ENCODE data around the gene CHAF1A. TPM values are rescaled to one million over a fixed set of nuclear protein-coding genes. Genes with fewer than 3 reads are reported as not detected.

Gene CHAF1A
- total RNA-seq, 2 donors from 2014 or later, result 25.5 to 33.4 TPM

DNA sequence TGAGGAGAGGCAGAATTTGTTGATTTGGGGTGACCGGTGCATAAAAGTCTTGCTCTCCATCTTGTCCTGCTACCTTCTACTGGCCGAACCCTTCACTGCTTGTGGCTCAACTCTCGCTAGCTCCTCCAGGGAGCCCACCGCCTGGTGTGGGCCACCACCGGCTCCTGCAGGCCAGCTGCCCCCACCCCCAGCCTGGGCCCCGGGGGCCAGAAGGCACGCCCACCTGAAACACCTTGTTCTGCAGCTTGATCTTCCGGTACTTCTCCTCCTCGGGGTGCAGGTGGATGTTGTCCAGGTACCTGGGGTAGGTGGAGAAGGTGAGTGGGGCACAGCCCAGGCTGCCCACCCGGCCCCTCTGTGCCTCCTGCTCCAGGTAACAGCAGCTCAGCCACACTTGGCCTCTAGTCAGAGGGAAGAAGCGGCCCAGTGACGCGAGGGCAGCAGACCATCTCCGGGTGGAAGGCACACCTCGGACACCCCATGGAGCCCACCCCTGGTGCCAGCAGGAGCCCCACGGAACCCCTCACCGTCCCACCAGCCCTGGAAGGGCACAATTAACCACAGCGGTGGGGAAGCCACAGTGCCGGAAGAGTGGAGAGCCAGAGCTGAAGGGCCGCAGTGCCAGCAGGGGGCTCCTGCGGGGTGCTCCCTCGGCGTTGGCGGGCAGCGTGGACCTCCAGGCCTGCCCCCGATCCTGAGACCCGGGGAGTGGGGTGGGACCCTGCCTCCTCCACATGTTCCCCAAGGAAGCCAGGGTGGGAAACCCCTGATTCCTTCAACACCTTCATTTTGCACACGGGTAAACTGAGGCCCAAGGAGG, 45.1 kb downstream of the CHAF1A start:
- Mint-ChIP-seq H3K4me1 (no peaks in the 10 kb centered on the region), H3K27ac (no peak overlapping the region), H3K27me3 (no peaks in the 10 kb centered on the region), H3K4me3 (no peak overlapping the region), H3K36me3 (ENCODE audit: low read depth) (peaks cover 3% of the 10 kb centered on the region)
- DNase-seq (no peak), ATAC-seq (no peak)
- no peaks in the 10 kb centered on the region for H3K9me3 ChIP-seq (ENCODE audit: control insufficient read depth, low read length, poor library complexity, severe bottlenecking)

DNA sequence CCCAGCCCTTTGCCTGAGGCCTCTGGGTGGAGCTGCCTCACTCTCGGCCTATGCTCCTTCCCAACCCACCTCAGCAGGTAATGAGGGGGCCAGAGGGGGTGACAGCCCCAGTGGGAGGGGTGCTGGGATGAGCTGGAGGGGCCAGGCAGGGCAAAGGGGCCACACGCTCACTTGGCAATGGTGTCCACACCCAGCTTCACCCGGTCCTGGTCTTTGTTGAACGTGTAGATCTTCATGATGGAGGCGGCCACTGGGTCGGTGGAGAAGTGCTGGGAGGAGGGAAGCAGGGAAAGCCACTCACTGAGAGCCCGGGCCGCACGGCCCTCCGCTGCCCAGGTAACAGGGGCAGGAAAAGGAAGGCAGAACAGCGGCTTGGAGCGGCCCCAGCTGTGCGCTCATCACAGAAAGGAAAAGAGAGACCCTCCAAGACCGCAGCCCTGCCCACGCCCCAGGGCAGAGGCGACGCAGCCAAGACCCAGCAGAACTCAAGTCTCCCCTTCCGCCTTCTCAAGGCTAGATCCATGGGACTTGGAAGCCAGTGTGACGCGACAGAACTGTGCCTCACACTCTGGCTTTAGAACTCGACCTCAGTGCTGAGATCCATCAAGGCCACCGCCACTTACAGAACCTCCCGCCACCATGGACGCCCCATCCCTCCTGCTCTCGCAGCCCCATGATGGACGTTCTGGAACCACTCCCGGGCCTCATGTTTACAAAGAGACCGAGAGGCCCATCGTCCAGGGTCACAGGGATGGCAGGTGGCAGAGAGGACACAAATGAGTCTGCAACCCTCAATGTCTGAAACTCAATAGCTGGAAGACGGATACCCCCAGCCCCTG, 45.9 kb downstream of the CHAF1A start:
- peaks cover 3% of the 10 kb centered on the region for H3K36me3 Mint-ChIP-seq (ENCODE audit: low read depth)
- H3K4me1 Mint-ChIP-seq, result no peaks in the 10 kb centered on the region
- H3K9me3 ChIP-seq (ENCODE audit: control insufficient read depth, low read length, poor library complexity, severe bottlenecking), result no peaks in the 10 kb centered on the region
- H3K27ac Mint-ChIP-seq, result no peak overlapping the region
- DNase-seq, result no peak
- no peaks in the 10 kb centered on the region for H3K27me3 Mint-ChIP-seq
- no peak for ATAC-seq
- no peak overlapping the region for H3K4me3 Mint-ChIP-seq

GRCh38 chr19:4449022-4449638, 46.7 kb downstream of the CHAF1A start:
- Mint-ChIP-seq H3K36me3 (ENCODE audit: low read depth) (peaks cover 3% of the 10 kb centered on the region), H3K27me3 (no peaks in the 10 kb centered on the region), H3K4me1 (no peaks in the 10 kb centered on the region), H3K27ac (no peak overlapping the region), H3K4me3 (no peak overlapping the region)
- DNase-seq, result no peak
- ATAC-seq, result no peak
- H3K9me3 ChIP-seq (ENCODE audit: control insufficient read depth, low read length, poor library complexity, severe bottlenecking), result no peaks in the 10 kb centered on the region

DNA sequence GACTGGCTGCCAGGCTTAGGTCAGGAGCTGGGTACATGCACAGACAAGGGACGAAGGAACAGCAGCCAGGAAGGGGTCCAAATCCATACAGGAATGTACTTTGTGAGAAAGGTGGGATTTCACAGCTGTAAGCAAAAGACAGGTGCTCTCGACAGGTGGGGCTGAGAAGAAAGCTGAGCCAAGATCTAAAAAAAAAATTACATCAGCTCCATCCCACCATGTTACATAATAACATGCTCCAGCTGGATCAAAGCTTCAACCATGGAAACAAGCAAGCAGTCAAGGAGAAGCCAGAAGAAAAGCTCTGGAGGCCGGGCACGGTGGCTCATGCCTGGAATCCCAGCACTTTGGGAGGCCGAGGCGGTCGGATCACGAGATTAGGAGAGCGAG, 47.2 kb downstream of the CHAF1A start:
- DNase-seq (no peak), ATAC-seq (no peak)
- peaks cover 3% of the 10 kb centered on the region for H3K36me3 Mint-ChIP-seq (ENCODE audit: low read depth)
- no peak overlapping the region for H3K27ac Mint-ChIP-seq
- no peaks in the 10 kb centered on the region for H3K4me1 Mint-ChIP-seq
- no peaks in the 10 kb centered on the region for H3K9me3 ChIP-seq (ENCODE audit: control insufficient read depth, low read length, poor library complexity, severe bottlenecking)
- H3K4me3 Mint-ChIP-seq, result no peak overlapping the region
- no peaks in the 10 kb centered on the region for H3K27me3 Mint-ChIP-seq

GRCh38 chr19:4452230-4452990, 50.0 kb downstream of the CHAF1A start:
- H3K27me3 Mint-ChIP-seq, result no peaks in the 10 kb centered on the region
- DNase-seq (no peak), ATAC-seq (no peak)
- H3K4me1 Mint-ChIP-seq, result peaks cover 15% of the 10 kb centered on the region
- H3K4me3 Mint-ChIP-seq, result no peak overlapping the region
- no peaks in the 10 kb centered on the region for H3K9me3 ChIP-seq (ENCODE audit: control insufficient read depth, low read length, poor library complexity, severe bottlenecking)
- no peak overlapping the region for H3K27ac Mint-ChIP-seq
- no peaks in the 10 kb centered on the region for H3K36me3 Mint-ChIP-seq (ENCODE audit: low read depth)

DNA sequence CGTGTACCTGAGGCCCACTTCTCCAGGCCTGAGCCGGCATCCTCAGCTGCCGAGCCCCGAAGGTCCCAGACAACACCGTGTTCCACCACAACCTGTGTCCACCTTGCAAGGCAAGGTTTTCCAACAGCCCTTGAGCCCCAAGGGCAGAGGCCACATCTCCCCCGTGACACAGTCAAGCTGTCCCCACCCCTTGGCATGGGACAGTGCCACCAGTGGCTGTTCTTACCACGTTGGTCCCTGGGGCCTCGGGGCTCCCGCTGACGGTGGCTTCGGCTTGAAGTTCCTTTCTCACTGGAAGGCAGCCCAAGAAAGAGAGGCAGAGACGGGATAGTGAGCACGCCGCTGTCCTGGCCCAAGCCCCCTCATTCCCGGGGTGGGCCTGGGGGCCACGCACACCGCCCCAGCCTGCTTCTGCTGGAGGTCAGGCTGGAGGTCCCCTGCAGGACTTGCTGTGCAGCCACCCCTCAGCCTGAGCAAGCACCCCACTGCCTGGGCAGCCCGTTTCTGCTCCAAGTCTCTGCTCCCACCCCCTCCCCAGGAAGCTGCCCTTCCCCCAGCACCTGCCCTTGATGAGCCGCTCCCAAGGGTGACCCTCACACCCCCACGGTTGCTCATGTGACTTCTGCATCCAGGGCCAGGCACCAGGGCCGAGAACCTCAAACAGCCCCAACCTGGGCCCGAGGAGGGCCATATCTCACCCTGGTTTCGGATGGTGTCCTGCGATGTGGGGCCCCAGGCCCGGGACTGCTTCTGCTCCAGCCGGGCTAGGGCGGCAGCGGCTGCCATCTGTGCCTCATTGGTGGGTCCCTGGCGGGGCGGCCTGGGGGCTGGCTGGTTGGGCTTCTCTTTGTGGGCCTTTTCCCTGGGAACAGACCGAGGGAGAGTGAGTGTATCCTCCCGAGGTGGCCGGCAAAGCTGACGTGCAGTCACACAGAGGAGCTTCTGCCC, 51.1 kb downstream of the CHAF1A start:
- no peak overlapping the region for H3K27ac Mint-ChIP-seq
- no peaks in the 10 kb centered on the region for H3K9me3 ChIP-seq (ENCODE audit: control insufficient read depth, low read length, poor library complexity, severe bottlenecking)

DNA sequence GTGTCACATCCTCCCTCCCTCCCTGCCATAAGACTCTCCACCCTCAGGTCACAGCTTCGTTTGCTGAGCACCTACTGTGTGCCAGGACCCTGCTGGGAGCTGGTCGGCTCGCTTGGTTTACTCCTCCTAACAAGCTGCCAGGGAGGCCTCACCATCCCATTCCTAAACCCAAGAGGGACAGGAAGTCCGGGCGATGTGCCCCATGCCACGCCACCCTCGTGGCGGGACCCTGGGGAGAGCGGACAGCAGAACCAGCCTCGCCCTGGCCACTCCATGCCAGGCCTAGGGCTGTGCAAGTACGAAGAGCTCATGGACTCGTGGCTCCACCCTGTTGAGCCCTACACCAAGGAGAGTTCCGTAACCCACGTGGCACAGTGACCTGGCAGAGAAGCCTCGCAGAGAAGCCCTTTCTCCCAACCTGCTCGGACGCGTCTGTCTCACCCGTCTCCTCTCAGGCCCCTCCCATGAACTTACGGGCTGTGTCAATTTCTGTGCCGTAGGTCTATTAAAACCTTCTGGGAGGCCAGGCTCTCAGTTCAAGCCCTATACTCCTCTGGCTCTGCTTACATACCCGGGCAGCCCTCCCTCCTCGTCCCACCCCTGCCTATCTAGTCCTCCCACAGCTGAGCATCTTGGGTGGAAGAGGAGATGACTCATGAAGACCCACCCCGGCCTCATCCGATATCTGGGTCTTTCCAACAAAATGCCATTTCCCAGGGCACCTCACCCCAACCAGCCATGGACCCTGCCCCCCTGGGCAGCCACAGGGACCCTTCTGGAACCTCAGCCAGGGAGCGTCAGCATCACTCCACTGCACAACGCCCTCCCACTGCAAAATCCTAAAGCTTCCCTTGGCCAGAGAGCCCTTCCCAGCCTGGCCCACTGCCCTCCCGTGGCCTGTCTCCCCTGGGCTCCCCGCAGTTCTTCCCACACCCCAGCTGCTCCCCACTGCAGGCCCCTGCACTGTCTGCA, 52.6 kb downstream of the CHAF1A start:
- H3K36me3 Mint-ChIP-seq (ENCODE audit: low read depth), result peaks cover 2% of the 10 kb centered on the region
- ATAC-seq, result no peak
- peaks cover 19% of the 10 kb centered on the region for H3K4me1 Mint-ChIP-seq
- no peaks in the 10 kb centered on the region for H3K27me3 Mint-ChIP-seq
- H3K9me3 ChIP-seq (ENCODE audit: control insufficient read depth, low read length, poor library complexity, severe bottlenecking), result no peaks in the 10 kb centered on the region
- DNase-seq, result no peak
- peak overlapping the region; percentile 96 for H3K27ac Mint-ChIP-seq
- no peak overlapping the region for H3K4me3 Mint-ChIP-seq

More for the DNA sequence above, 51.1 kb downstream of the CHAF1A start:
- H3K36me3 Mint-ChIP-seq (ENCODE audit: low read depth), result peaks cover 2% of the 10 kb centered on the region
- ATAC-seq (no peak), DNase-seq (no peak)
- H3K27me3 Mint-ChIP-seq, result no peaks in the 10 kb centered on the region
- H3K4me3 Mint-ChIP-seq, result no peak overlapping the region
- H3K4me1 Mint-ChIP-seq, result peaks cover 19% of the 10 kb centered on the region

DNA sequence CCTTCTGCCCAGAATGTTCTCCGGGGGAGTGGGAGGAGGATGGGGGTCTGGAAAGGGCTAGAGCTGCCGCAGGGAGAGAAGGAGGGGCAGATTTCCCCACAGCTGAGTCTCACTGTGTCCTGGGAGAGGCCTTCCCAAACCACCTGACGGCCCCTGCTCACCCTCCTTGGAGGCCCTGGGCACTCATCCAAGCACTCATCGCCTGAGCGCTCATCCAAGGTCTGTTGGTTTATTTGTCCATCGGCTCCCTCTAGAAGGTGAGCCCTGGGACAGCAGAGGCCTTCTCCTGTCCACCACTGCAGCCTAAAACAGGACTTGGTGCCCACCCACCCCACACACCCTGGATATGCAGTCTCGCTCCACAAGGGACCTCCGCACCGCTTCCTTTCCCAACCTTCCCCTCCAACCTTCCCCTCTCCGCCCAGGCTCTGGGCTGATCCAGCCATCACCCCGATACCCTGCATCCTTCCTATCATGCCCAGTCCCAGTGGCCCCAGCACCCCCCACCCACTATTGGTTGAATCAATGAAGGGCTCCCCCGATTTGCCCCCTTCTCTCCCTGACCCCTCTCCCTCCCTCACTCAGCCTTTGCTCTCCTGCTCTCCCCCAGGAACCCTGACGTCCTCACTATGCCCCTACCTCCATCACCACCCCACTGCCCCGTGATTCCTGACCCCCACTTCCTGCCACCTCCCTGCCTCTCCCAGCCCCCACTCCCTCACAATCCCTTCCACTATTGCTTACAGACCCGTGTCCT, 53.5 kb downstream of the CHAF1A start:
- no peak for DNase-seq
- peaks cover 19% of the 10 kb centered on the region for H3K4me1 Mint-ChIP-seq

GRCh38 chr19:4456476-4456842, 54.0 kb downstream of the CHAF1A start:
- Mint-ChIP-seq H3K4me3 (peak overlapping the region; percentile 97), H3K27me3 (no peaks in the 10 kb centered on the region), H3K36me3 (ENCODE audit: low read depth) (peaks cover 2% of the 10 kb centered on the region), H3K4me1 (peaks cover 19% of the 10 kb centered on the region), H3K27ac (peak overlapping the region; percentile 96)
- no peak for ATAC-seq
- no peak for DNase-seq
- no peaks in the 10 kb centered on the region for H3K9me3 ChIP-seq (ENCODE audit: control insufficient read depth, low read length, poor library complexity, severe bottlenecking)

More for the DNA sequence above, 53.5 kb downstream of the CHAF1A start:
- peak overlapping the region; percentile 97 for H3K4me3 Mint-ChIP-seq
- H3K36me3 Mint-ChIP-seq (ENCODE audit: low read depth), result peaks cover 2% of the 10 kb centered on the region
- peak overlapping the region; percentile 96 for H3K27ac Mint-ChIP-seq
- ATAC-seq, result no peak
- no peaks in the 10 kb centered on the region for H3K27me3 Mint-ChIP-seq
- H3K9me3 ChIP-seq (ENCODE audit: control insufficient read depth, low read length, poor library complexity, severe bottlenecking), result no peaks in the 10 kb centered on the region

DNA sequence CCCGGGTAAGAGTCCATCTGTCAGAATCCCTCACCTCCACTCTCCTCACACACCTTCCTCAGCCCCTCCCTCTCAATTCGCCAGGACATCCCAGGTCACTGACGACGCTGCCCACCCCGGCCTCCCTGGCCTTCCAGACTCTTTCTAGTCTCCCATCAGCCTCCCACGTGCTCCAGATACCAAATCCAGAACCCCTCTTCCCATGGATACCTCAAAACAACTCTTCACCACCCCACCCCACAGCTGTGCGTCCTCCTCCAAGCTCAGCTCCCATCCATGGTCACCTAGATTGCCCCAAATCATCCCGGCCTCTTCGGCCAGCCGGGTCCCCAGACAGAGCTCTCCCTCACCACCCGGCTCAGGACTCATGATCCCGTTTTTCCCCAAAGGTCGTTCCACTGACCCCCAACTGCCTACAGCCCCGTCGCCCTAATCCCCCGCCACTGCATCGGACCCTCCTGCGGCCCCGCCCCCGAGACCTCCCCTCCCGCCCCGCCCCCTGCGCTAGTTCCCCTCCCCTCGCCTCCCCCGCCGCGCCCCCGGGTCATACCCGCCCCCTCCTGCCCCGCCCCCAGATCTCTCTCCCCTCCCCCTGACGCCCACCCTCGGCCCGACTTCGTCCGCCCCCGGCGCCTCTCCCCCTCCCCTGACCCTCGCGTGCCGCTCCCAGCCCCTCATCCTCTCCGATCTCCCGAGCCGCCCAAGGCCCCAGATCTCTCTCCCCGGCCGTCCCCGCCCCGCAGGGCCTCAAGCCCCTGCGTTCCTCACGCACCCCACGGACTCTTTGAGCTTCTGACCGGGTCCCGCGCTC, 54.6 kb downstream of the CHAF1A start:
- Mint-ChIP-seq H3K36me3 (ENCODE audit: low read depth) (peaks cover 2% of the 10 kb centered on the region), H3K4me3 (peak overlapping the region; percentile 97), H3K4me1 (peaks cover 19% of the 10 kb centered on the region), H3K27me3 (no peaks in the 10 kb centered on the region), H3K27ac (peak overlapping the region; percentile 96)
- ATAC-seq (peak; percentile 33), DNase-seq (peak; percentile 35 to 59 (median 52))
- no peaks in the 10 kb centered on the region for H3K9me3 ChIP-seq (ENCODE audit: control insufficient read depth, low read length, poor library complexity, severe bottlenecking)

Measured in T-helper 17 cell (primary cell).